Progenitor cell of endocrine pancreas (in vitro differentiated cells): Measurements from ENCODE around the gene RMI1. TPM values are rescaled to one million over a fixed set of nuclear protein-coding genes. Genes with fewer than 3 reads are reported as not detected.

ENCODE experiments used
- DNase-seq: peaks from one replicate; pipeline ENCODE4 v3.0.0; 2021; ENCODE audit warnings: low spot score; ENCODE audit not compliant: unreplicated experiment
- H3K27ac Mint-ChIP-seq: 2 replicates; pipeline ENCODE4 v1.8.0; 2021; ENCODE audit warnings: mild to moderate bottlenecking, moderate library complexity, mixed read lengths
- H3K27me3 Mint-ChIP-seq: 2 replicates; pipeline ENCODE4 v1.8.0; 2021; ENCODE audit warnings: mixed read lengths
- H3K36me3 Mint-ChIP-seq: 2 replicates; pipeline ENCODE4 v1.8.0; 2022; ENCODE audit warnings: mixed read lengths; ENCODE audit not compliant: insufficient read depth
- H3K4me1 Mint-ChIP-seq: 2 replicates; pipeline ENCODE4 v1.8.0; 2021; ENCODE audit warnings: low read depth, mixed read lengths
- H3K4me3 Mint-ChIP-seq: 2 replicates; pipeline ENCODE4 v1.8.0; 2021; ENCODE audit warnings: low read depth, mild to moderate bottlenecking, moderate library complexity, mixed read lengths
- H3K9me3 Mint-ChIP-seq: 2 replicates; pipeline ENCODE4 v1.8.0; 2021; ENCODE audit warnings: low read depth, mixed read lengths
- total RNA-seq: library from RNA; stranded (reverse); gene quantifications from 2 replicates; pipeline ENCODE4 v1.2.1, GENCODE V29; 2021
- TF ChIP-seq, protein P1 (sequence below): fragments of 200-600 bp; sonication (generic); IDR thresholded peaks from one replicate; pipeline ENCODE4 v1.5.0; 2021; ENCODE audit warnings: antibody characterized with exemption, mild to moderate bottlenecking; ENCODE audit not compliant: unreplicated experiment

The RMI1 gene
- total RNA-seq, 1 donor from 2014 or later, result 19.0 TPM

- Mint-ChIP-seq H3K36me3 (peaks cover 14% of the 10 kb centered on the region), H3K9me3 (peaks cover 4% of the 10 kb centered on the region), H3K27ac (no peak overlapping the region), H3K4me3 (no peak overlapping the region), H3K27me3 (no peaks in the 10 kb centered on the region), H3K4me1 (peaks cover 12% of the 10 kb centered on the region)
- TF ChIP-seq, protein P1, sequence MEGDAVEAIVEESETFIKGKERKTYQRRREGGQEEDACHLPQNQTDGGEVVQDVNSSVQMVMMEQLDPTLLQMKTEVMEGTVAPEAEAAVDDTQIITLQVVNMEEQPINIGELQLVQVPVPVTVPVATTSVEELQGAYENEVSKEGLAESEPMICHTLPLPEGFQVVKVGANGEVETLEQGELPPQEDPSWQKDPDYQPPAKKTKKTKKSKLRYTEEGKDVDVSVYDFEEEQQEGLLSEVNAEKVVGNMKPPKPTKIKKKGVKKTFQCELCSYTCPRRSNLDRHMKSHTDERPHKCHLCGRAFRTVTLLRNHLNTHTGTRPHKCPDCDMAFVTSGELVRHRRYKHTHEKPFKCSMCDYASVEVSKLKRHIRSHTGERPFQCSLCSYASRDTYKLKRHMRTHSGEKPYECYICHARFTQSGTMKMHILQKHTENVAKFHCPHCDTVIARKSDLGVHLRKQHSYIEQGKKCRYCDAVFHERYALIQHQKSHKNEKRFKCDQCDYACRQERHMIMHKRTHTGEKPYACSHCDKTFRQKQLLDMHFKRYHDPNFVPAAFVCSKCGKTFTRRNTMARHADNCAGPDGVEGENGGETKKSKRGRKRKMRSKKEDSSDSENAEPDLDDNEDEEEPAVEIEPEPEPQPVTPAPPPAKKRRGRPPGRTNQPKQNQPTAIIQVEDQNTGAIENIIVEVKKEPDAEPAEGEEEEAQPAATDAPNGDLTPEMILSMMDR, result no peak
- no peak for DNase-seq
Measured at GRCh38 chr9:83992901-83993300, 12.3 kb downstream of the RMI1 start.

DNA sequence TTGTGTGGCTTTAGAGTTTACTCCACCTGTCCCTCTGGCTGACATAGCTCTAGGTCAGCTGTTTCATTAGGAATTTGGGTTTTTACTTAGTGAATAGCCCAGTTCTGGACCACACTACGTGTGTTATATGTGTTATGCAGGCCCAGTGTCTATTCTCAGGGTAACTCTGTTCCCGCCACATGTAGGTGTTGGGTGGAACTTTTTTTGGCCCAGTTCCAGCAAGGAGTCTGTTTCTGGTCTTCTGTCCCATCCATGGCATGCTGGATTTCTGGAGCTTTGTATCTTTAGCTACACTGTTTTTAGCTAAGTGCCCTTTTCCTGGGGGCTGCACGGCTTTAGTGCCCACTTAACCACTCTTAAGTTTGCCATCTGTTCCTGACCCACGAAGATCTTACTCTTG lies 15.5 kb downstream of the RMI1 start:
- H3K27me3 Mint-ChIP-seq, result no peaks in the 10 kb centered on the region
- TF ChIP-seq, protein P1, result no peak
- no peak overlapping the region for H3K4me3 Mint-ChIP-seq
- H3K9me3 Mint-ChIP-seq, result no peaks in the 10 kb centered on the region
- peaks cover 6% of the 10 kb centered on the region for H3K36me3 Mint-ChIP-seq
- H3K4me1 Mint-ChIP-seq, result peaks cover 18% of the 10 kb centered on the region
- no peak overlapping the region for H3K27ac Mint-ChIP-seq
- no peak for DNase-seq

GRCh38 chr9:83999141-83999918 lies 18.7 kb downstream of the RMI1 start:
- no peak overlapping the region for H3K27ac Mint-ChIP-seq
- H3K36me3 Mint-ChIP-seq, result peaks cover 10% of the 10 kb centered on the region
- no peaks in the 10 kb centered on the region for H3K27me3 Mint-ChIP-seq
- H3K4me1 Mint-ChIP-seq, result peaks cover 8% of the 10 kb centered on the region
- TF ChIP-seq, protein P1, result no peak
- no peaks in the 10 kb centered on the region for H3K9me3 Mint-ChIP-seq
- no peak overlapping the region for H3K4me3 Mint-ChIP-seq
- DNase-seq, result no peak

DNA sequence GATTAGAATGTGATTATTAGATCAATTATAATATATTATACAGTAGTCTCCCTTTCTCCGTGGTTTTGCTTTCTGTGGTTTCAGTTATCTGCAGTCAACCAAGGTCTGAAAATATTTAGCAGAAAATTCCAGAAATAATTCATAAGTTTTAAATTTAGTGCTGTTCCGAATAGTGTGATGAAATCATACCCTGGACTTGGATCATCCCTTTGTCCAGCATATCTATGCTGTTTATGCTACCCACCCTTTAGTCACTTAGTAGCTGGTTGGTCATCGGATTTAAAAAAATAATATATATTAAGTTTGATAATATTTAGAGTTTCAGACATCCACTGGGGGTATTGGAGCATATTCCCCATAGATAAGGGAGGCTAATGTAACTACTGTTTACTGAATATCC lies 19.6 kb downstream of the RMI1 start:
- DNase-seq, result no peak
- TF ChIP-seq, protein P1, result no peak
- Mint-ChIP-seq H3K27ac (no peak overlapping the region), H3K27me3 (no peaks in the 10 kb centered on the region), H3K36me3 (peaks cover 10% of the 10 kb centered on the region), H3K9me3 (no peaks in the 10 kb centered on the region), H3K4me3 (no peak overlapping the region), H3K4me1 (peaks cover 8% of the 10 kb centered on the region)

DNA sequence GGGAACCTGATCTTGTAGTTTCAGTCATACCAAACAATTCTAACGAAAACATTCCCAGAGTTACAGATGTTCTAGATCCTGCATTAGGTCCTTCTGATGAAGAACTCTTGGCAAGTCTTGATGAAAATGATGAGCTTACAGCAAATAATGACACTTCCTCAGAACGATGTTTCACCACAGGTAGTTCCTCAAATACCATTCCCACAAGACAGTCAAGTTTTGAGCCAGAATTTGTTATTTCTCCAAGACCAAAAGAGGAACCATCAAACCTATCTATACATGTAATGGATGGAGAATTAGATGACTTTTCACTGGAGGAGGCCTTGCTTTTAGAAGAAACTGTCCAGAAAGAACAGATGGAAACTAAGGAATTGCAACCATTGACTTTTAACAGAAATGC lies 21.0 kb downstream of the RMI1 start:
- Mint-ChIP-seq H3K36me3 (peaks cover 9% of the 10 kb centered on the region), H3K4me3 (no peak overlapping the region), H3K4me1 (peaks cover 7% of the 10 kb centered on the region), H3K9me3 (no peaks in the 10 kb centered on the region), H3K27me3 (no peaks in the 10 kb centered on the region), H3K27ac (no peak overlapping the region)
- TF ChIP-seq, protein P1, result no peak
- DNase-seq, result no peak
